ENCODE data around the gene C1orf232.

DNA sequence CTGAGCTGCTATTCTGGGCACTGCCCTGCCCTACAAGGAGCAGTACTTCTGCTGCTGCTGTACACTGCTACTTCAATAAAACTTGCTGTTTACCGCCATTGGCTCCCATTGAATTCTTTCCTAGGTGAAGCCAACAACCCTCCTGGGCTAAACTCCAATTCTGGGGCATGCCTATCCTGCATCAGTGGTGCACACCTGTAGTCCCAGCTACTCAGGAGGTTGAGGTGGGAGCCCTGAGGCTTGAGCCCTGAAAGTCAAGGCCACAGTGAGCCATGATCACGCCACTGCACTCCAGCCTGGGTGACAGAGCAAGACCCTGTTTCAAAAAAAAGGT, 36.0 kb downstream of the C1orf232 start:
- TF ChIP-seq, protein P1, sequence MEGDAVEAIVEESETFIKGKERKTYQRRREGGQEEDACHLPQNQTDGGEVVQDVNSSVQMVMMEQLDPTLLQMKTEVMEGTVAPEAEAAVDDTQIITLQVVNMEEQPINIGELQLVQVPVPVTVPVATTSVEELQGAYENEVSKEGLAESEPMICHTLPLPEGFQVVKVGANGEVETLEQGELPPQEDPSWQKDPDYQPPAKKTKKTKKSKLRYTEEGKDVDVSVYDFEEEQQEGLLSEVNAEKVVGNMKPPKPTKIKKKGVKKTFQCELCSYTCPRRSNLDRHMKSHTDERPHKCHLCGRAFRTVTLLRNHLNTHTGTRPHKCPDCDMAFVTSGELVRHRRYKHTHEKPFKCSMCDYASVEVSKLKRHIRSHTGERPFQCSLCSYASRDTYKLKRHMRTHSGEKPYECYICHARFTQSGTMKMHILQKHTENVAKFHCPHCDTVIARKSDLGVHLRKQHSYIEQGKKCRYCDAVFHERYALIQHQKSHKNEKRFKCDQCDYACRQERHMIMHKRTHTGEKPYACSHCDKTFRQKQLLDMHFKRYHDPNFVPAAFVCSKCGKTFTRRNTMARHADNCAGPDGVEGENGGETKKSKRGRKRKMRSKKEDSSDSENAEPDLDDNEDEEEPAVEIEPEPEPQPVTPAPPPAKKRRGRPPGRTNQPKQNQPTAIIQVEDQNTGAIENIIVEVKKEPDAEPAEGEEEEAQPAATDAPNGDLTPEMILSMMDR (IDR thresholded peaks at IDR 0.05): no peak
- TF ChIP-seq POLR2A (IDR thresholded peaks at IDR 0.05): no peak

Data from testis (tissue), 2 donors.